Natural killer cell (primary cell): ENCODE measurements around the gene PRRX1. TPM values are rescaled to one million over a fixed set of nuclear protein-coding genes. Genes with fewer than 3 reads are reported as not detected.

Experiments used
- ATAC-seq, 3 donors: fragments of 150-1000 bp in 2 of 3; fragments of 200-7000 bp in 1 of 3; cut with Tn5 transposase; 1 replicate in 1 of 3; 2 replicates in 2 of 3; pipeline ENCODE4 v1.10.0; 2021; ENCODE audit warnings: mild to moderate bottlenecking in 2 of 3, moderate library complexity in 2 of 3
- DNase-seq, 2 donors: peaks; one replicate each; pipeline versions ENCODE4 v3.0.0 to v3.0.0-alpha.2; 2013 to 2021; ENCODE audit warnings: mixed read lengths in 1 of 2
- H3K27ac ChIP-seq: one replicate; pipeline ENCODE4 v1.5.1; 2013; ENCODE audit warnings: mild to moderate bottlenecking, low read length
- H3K27me3 ChIP-seq: one replicate; pipeline ENCODE4 v1.6.1; 2013; ENCODE audit warnings: low read length; ENCODE audit not compliant: control insufficient read depth, insufficient read depth
- H3K36me3 ChIP-seq: one replicate; pipeline ENCODE4 v1.6.1; 2013; ENCODE audit warnings: low read length; ENCODE audit not compliant: control insufficient read depth, insufficient read depth
- H3K4me1 ChIP-seq: one replicate; pipeline ENCODE4 v1.6.1; 2013; ENCODE audit warnings: low read length; ENCODE audit not compliant: control insufficient read depth, insufficient read depth
- H3K4me3 ChIP-seq: one replicate; pipeline ENCODE4 v1.5.1; 2013; ENCODE audit warnings: low read length
- H3K9me3 ChIP-seq: one replicate; pipeline ENCODE4 v1.6.1; 2013; ENCODE audit warnings: low read length; ENCODE audit not compliant: control insufficient read depth, insufficient read depth
- H3K27ac Mint-ChIP-seq, 2 donors: one replicate each; pipeline ENCODE4 v1.8.0; 2022; ENCODE audit warnings: mild to moderate bottlenecking in 2 of 2, mixed read lengths in 2 of 2, moderate library complexity in 1 of 2
- H3K27me3 Mint-ChIP-seq, 2 donors: one replicate each; pipeline ENCODE4 v1.8.0; 2022; ENCODE audit warnings: low read depth in 2 of 2, mixed read lengths in 2 of 2
- H3K36me3 Mint-ChIP-seq: one replicate; pipeline ENCODE4 v1.8.0; 2022; ENCODE audit warnings: mixed read lengths
- H3K4me1 Mint-ChIP-seq, 2 donors: one replicate each; pipeline ENCODE4 v1.8.0; 2022; ENCODE audit warnings: mixed read lengths in 2 of 2
- H3K4me3 Mint-ChIP-seq: one replicate; pipeline ENCODE4 v1.8.0; 2022; ENCODE audit warnings: mild to moderate bottlenecking, moderate library complexity, mixed read lengths
- H3K9me3 Mint-ChIP-seq, 2 donors: one replicate each; pipeline ENCODE4 v1.8.0; 2022; ENCODE audit warnings: mixed read lengths in 2 of 2
- WGBS: methylation state at CpG from one replicate; pipeline ENCODE4 v1.1.7; 2013; ENCODE audit warnings: missing lambda C conversion rate; ENCODE audit not compliant: insufficient coverage; 5-methylcytosine and 5-hydroxymethylcytosine counted together
- intact Hi-C: fragments of 100-400 bp; cut with micrococcal nuclease; formaldehyde crosslinking; loops from one replicate; pipeline ENCODE4 v1.14.2; 2022
- total RNA-seq, 4 donors: library from RNA; stranded (reverse); fragments of 120-200 nt in 1 of 4; gene quantifications; one replicate each; pipeline versions ENCODE4 v1.2.3 to v1.2.4, GENCODE V29; 2013 to 2022
- TF ChIP-seq, protein P1 (sequence below): fragments of 200-600 bp; IDR thresholded peaks from one replicate; pipeline ENCODE4 v1.8.0; 2022; ENCODE audit warnings: antibody characterized with exemption

The PRRX1 gene
- total RNA-seq, 3 donors from 2014 or later (not counting 1 experiment from before 2014, with no cell fraction given), result not detected

- H3K36me3 ChIP-seq, result no peaks in the 10 kb centered on the region
- H3K4me1 ChIP-seq, result no peaks in the 10 kb centered on the region
- Mint-ChIP-seq H3K4me3 (no peak overlapping the region), H3K27ac (no peak overlapping the region), H3K4me1 (no peaks in the 10 kb centered on the region), H3K36me3 (no peaks in the 10 kb centered on the region), H3K9me3 (no peaks in the 10 kb centered on the region), H3K27me3 (peaks cover 6 to 12% of the 10 kb centered on the region in 2 donors)
- no peaks in the 10 kb centered on the region for H3K9me3 ChIP-seq
- TF ChIP-seq, protein P1, sequence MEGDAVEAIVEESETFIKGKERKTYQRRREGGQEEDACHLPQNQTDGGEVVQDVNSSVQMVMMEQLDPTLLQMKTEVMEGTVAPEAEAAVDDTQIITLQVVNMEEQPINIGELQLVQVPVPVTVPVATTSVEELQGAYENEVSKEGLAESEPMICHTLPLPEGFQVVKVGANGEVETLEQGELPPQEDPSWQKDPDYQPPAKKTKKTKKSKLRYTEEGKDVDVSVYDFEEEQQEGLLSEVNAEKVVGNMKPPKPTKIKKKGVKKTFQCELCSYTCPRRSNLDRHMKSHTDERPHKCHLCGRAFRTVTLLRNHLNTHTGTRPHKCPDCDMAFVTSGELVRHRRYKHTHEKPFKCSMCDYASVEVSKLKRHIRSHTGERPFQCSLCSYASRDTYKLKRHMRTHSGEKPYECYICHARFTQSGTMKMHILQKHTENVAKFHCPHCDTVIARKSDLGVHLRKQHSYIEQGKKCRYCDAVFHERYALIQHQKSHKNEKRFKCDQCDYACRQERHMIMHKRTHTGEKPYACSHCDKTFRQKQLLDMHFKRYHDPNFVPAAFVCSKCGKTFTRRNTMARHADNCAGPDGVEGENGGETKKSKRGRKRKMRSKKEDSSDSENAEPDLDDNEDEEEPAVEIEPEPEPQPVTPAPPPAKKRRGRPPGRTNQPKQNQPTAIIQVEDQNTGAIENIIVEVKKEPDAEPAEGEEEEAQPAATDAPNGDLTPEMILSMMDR, result no peak
- no peaks in the 10 kb centered on the region for H3K27me3 ChIP-seq
- DNase-seq (no peak), ATAC-seq (no peak)
- intact Hi-C loops, result no loop called here
- H3K27ac ChIP-seq, result no peak overlapping the region
- no peak overlapping the region for H3K4me3 ChIP-seq
- WGBS, result 83% methylated on average over 2 of the region's 6 CpGs
These were observed 32.1 kb downstream of the PRRX1 start for GRCh38 chr1:170695955-170696590.

DNA sequence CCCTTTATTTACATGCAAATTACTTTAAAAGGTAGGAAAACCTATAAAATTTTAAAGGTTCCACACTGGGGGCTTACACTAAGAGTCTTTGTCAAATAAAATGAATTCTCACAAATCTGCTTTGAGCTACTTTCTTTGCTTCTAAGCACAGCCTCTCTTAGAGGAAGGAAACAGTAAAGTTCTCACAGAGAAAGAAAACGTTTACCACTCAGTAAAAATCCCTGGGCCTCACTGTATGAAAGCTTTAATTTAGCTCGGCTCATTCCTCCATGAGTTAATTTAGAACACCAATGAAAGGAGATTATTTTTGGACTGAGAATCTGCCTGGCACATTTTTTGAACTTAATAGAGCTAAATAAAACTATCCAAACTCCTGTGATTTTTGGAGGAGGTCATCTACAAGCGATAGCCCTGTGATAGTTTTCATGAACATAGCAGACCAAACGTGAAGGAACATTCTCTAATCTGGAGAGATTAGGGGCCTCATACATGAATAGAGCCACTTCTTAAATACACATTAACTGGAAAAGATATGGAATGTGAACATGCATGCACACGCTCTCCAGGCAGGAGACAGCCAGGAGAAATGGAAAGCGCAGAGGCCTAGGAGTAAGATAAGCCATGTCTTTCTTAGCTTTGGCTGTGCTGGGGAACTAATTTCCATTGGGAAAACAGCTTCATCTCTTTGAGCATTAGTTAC is 32.8 kb downstream of the PRRX1 start:
- DNase-seq (no peak), ATAC-seq (no peak)
- Mint-ChIP-seq H3K27ac (no peak overlapping the region), H3K4me3 (no peak overlapping the region), H3K9me3 (no peaks in the 10 kb centered on the region), H3K4me1 (no peaks in the 10 kb centered on the region), H3K36me3 (no peaks in the 10 kb centered on the region), H3K27me3 (peaks cover 6 to 9% of the 10 kb centered on the region in 2 donors)
- no peaks in the 10 kb centered on the region for H3K27me3 ChIP-seq
- no peaks in the 10 kb centered on the region for H3K36me3 ChIP-seq
- H3K9me3 ChIP-seq, result no peaks in the 10 kb centered on the region
- H3K4me3 ChIP-seq, result no peak overlapping the region
- TF ChIP-seq, protein P1, result no peak
- H3K4me1 ChIP-seq, result no peaks in the 10 kb centered on the region
- intact Hi-C loops, result no loop called here
- no peak overlapping the region for H3K27ac ChIP-seq
- 79% methylated on average over 5 of the region's 6 CpGs for WGBS

DNA sequence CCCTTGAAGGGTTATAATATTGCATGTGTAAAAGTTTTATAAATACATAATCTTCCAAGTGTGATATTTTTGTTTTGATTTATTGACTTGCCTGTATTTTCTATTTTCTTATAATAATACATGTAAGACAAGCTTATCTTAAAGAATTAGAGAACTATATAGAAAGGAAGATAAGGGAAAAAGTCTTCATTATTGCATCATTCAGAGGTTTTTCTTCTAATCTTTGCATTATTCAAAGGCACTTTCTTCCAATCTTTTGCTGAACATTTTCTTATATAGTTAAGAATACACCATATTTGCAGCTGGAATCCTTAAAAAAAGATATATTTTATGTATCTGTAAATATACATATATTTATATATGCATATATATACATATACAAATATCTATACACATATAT is 33.4 kb downstream of the PRRX1 start:
- H3K27me3 ChIP-seq, result no peaks in the 10 kb centered on the region
- no peaks in the 10 kb centered on the region for H3K36me3 ChIP-seq
- H3K9me3 Mint-ChIP-seq, result no peaks in the 10 kb centered on the region
- ATAC-seq, result no peak
- H3K4me3 ChIP-seq, result no peak overlapping the region
- no peak overlapping the region for H3K4me3 Mint-ChIP-seq
- TF ChIP-seq, protein P1, result no peak
- peaks cover 6 to 9% of the 10 kb centered on the region in 2 donors for H3K27me3 Mint-ChIP-seq
- intact Hi-C loops, result no loop called here
- H3K27ac Mint-ChIP-seq, result no peak overlapping the region
- no peaks in the 10 kb centered on the region for H3K4me1 ChIP-seq
- no peaks in the 10 kb centered on the region for H3K4me1 Mint-ChIP-seq
- no peaks in the 10 kb centered on the region for H3K9me3 ChIP-seq
- no peak overlapping the region for H3K27ac ChIP-seq
- no peak for DNase-seq
- H3K36me3 Mint-ChIP-seq, result no peaks in the 10 kb centered on the region
